GM12878 (cell line): ENCODE measurements around the gene U2AF2. TPM values are rescaled to one million over a fixed set of nuclear protein-coding genes. Genes with fewer than 3 reads are reported as not detected.

ENCODE experiments used
- ATF7 ChIP-seq: fragments of 450-650 bp; IDR thresholded peaks from 2 replicates; pipeline ENCODE4 v1.6.1; 2016; ENCODE audit warnings: low read depth, mild to moderate bottlenecking
- BHLHE40 ChIP-seq, 2 experiments: fragments of 450-650 bp in 1 of 2; IDR thresholded peaks; 2 replicates each; pipeline ENCODE4 v1.6.1; 2011 to 2017; ENCODE audit warnings: low read depth in 2 of 2, borderline replicate concordance in 1 of 2, improper control_type of control experiment in 1 of 2, low read length in 1 of 2, mild to moderate bottlenecking in 1 of 2
- BRCA1 ChIP-seq: IDR thresholded peaks from 2 replicates; pipeline ENCODE4 v1.6.1; 2011; ENCODE audit warnings: low read depth, low read length, improper control_type of control experiment
- CBFB ChIP-seq: IDR thresholded peaks from 2 replicates; pipeline ENCODE4 v1.6.1; 2016; ENCODE audit warnings: antibody characterized with exemption, low read depth
- DPF2 ChIP-seq: fragments of 450-650 bp; IDR thresholded peaks from 2 replicates; pipeline ENCODE4 v1.6.1; 2017; ENCODE audit warnings: mild to moderate bottlenecking
- E2F4 ChIP-seq: IDR thresholded peaks from 2 replicates; pipeline ENCODE4 v1.6.1; 2012; ENCODE audit warnings: low read depth, low read length, improper control_type of control experiment
- EED ChIP-seq: sonication (generic); IDR thresholded peaks from 2 replicates; pipeline ENCODE4 v1.6.1; 2016; ENCODE audit warnings: antibody characterized with exemption, low read depth
- GABPA ChIP-seq: IDR thresholded peaks from 2 replicates; pipeline ENCODE4 v1.6.1; 2014; ENCODE audit warnings: antibody characterized with exemption, low read depth, mild to moderate bottlenecking, inconsistent platforms
- IKZF1 ChIP-seq: fragments of 450-650 bp; conservative IDR thresholded peaks from 2 replicates; pipeline ENCODE4 v1.6.1; 2017; ENCODE audit warnings: antibody characterized with exemption, mild to moderate bottlenecking
- IKZF2 ChIP-seq, 2 experiments: fragments of 450-650 bp; IDR thresholded peaks; 2 replicates each; pipeline ENCODE4 v1.6.1; 2017; ENCODE audit warnings: mild to moderate bottlenecking in 2 of 2, moderate library complexity in 2 of 2
- MLLT1 ChIP-seq: fragments of 450-650 bp; IDR thresholded peaks from 2 replicates; pipeline ENCODE4 v1.6.1; 2016; ENCODE audit warnings: mild to moderate bottlenecking
- NR2F1 ChIP-seq: fragments of 450-650 bp; conservative IDR thresholded peaks from 2 replicates; pipeline ENCODE4 v1.6.1; 2017; ENCODE audit warnings: mild to moderate bottlenecking
- PAX5 ChIP-seq: IDR thresholded peaks from 2 replicates; pipeline ENCODE4 v1.6.1; 2011; ENCODE audit warnings: low read depth, low read length, borderline replicate concordance
- RCOR1 ChIP-seq: conservative IDR thresholded peaks from 2 replicates; pipeline ENCODE4 v1.6.1; 2012; ENCODE audit warnings: low read depth, low read length, improper control_type of control experiment
- RELB ChIP-seq: fragments of 450-650 bp; IDR thresholded peaks from 2 replicates; pipeline ENCODE4 v1.6.1; 2017; ENCODE audit warnings: low read depth, mild to moderate bottlenecking, moderate library complexity
- RUNX3 ChIP-seq: IDR thresholded peaks from 2 replicates; pipeline ENCODE4 v1.6.1; 2012; ENCODE audit warnings: low read length, inconsistent platforms
- SMAD1 ChIP-seq: fragments of 450-650 bp; IDR thresholded peaks from 2 replicates; pipeline ENCODE4 v1.6.1; 2018; ENCODE audit warnings: mild to moderate bottlenecking, low read depth; ENCODE audit not compliant: partially characterized antibody
- SUZ12 ChIP-seq: fragments of 200-600 bp; sonication (generic); IDR thresholded peaks from one replicate; pipeline ENCODE4 v1.6.1; 2018; ENCODE audit warnings: antibody characterized with exemption, mild to moderate bottlenecking; ENCODE audit not compliant: unreplicated experiment
- ZBTB33 ChIP-seq: fragments of 450-650 bp; IDR thresholded peaks from 2 replicates; pipeline ENCODE4 v1.6.1; 2017; ENCODE audit warnings: mild to moderate bottlenecking
- ZZZ3 ChIP-seq: IDR thresholded peaks from 2 replicates; pipeline ENCODE4 v1.6.1; 2011; ENCODE audit warnings: low read depth; ENCODE audit not compliant: control insufficient read depth, insufficient read length
- polyA plus RNA-seq, 11 experiments: library from polyadenylated mRNA; depleted of rRNA in 4 of 11; unstranded in 6 of 11; stranded (reverse) in 5 of 11; fragments of >200 nt; fragmentation: Nextera tagmentation in 4 of 11; fragmentation: Illumina TruSeq in 1 of 11; extraction: Ambion mirVana in 4 of 11; extraction: Trizol in 1 of 11; gene quantifications; 1 replicate in 1 of 11; 2 replicates in 10 of 11; pipeline versions ENCODE4 v1.2.1 to v1.2.3, GENCODE V29; 2011 to 2016; ENCODE audit warnings: inconsistent platforms in 2 of 11, missing spikeins in 2 of 11, low read depth in 1 of 11
- total RNA-seq, 4 experiments: library from RNA; depleted of rRNA in 3 of 4; stranded (reverse); fragments of >200 nt in 3 of 4; fragmentation: Illumina TruSeq in 1 of 4; extraction: Trizol in 1 of 4; gene quantifications; 2 replicates each; pipeline versions ENCODE4 v1.2.1 to v1.2.3, GENCODE V29; 2013 to 2021

The U2AF2 gene
- total and polyA plus RNA-seq, 10 of the 15 experiments (the other 5 are each of a cell fraction or from before 2014, with no cell fraction given), result 3.0 to 338 (median 130) TPM

- 0 out of 2 replicates have a peak, but pooled peaks have one; percentile 29 for TF ChIP-seq ATF7
- no peak for TF ChIP-seq SUZ12
- TF ChIP-seq CBFB, result peak; percentile 54; the same call in 1 of the 2 replicates
- TF ChIP-seq ZBTB33, result no peak
- no peak for TF ChIP-seq RCOR1
- no peak for TF ChIP-seq E2F4
- peak in 1 of 2 experiments; percentile 17; a peak in 1 of 4 replicates for TF ChIP-seq BHLHE40 (IDR thresholded peaks at IDR 0.05; ENCODE audit: borderline replicate concordance in 1 of 2, low read depth in 2 of 2, low read length in 1 of 2)
- no peak for TF ChIP-seq BRCA1
- no peak for TF ChIP-seq SMAD1
- peak; percentile 25; the same call in 1 of the 2 replicates for TF ChIP-seq MLLT1
- peak; percentile 81 for TF ChIP-seq IKZF1
- 0 out of 2 replicates have a peak, but pooled peaks have one; percentile 14 for TF ChIP-seq NR2F1
- peak; percentile 95 for TF ChIP-seq RUNX3
- peak; percentile 91 for TF ChIP-seq EED
- peak; percentile 44; the same call in 1 of the 2 replicates for TF ChIP-seq RELB
- 0 out of 2 replicates have a peak, but pooled peaks have one; percentile 34 for TF ChIP-seq GABPA
- TF ChIP-seq DPF2, result 0 out of 2 replicates have a peak, but pooled peaks have one; percentile 53
- TF ChIP-seq ZZZ3, result no peak
- no peak for TF ChIP-seq PAX5
- peak; percentile 81 to 85 for TF ChIP-seq IKZF2 (IDR thresholded peaks at IDR 0.05)
Observed at GRCh38 chr19:55626350-55626749, 28.5 kb upstream of the U2AF2 start (continued).
